ENCODE data around the gene MOB4. TPM values are rescaled to one million over a fixed set of nuclear protein-coding genes. Genes with fewer than 3 reads are reported as not detected.

MOB4 gene
- total and polyA plus RNA-seq, 2 experiments from 2014 or later = 68.2 to 87.0 TPM

- H3K4me3 Mint-ChIP-seq = peak overlapping the region; percentile 96
- ATAC-seq (no peak), DNase-seq (ENCODE audit: low spot score) (no peak)
- TF ChIP-seq EZH2 (IDR thresholded peaks at IDR 0.05; ENCODE audit: low read depth, unreplicated experiment) = no peak
- TF ChIP-seq JUNB (IDR thresholded peaks at IDR 0.05; ENCODE audit: unreplicated experiment) = no peak
- TF ChIP-seq STAT1 (IDR thresholded peaks at IDR 0.05; ENCODE audit: unreplicated experiment) = no peak
- no peak for TF ChIP-seq ZNF114 (CRISPR knock-in tag; IDR thresholded peaks at IDR 0.05)
- TF ChIP-seq, protein P1, sequence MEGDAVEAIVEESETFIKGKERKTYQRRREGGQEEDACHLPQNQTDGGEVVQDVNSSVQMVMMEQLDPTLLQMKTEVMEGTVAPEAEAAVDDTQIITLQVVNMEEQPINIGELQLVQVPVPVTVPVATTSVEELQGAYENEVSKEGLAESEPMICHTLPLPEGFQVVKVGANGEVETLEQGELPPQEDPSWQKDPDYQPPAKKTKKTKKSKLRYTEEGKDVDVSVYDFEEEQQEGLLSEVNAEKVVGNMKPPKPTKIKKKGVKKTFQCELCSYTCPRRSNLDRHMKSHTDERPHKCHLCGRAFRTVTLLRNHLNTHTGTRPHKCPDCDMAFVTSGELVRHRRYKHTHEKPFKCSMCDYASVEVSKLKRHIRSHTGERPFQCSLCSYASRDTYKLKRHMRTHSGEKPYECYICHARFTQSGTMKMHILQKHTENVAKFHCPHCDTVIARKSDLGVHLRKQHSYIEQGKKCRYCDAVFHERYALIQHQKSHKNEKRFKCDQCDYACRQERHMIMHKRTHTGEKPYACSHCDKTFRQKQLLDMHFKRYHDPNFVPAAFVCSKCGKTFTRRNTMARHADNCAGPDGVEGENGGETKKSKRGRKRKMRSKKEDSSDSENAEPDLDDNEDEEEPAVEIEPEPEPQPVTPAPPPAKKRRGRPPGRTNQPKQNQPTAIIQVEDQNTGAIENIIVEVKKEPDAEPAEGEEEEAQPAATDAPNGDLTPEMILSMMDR (conservative IDR thresholded peaks at IDR 0.05; ENCODE audit: low read depth in 2 of 2) = no peak
- H3K4me3 ChIP-seq = peak overlapping the region; percentile 84
- H3K4me2 ChIP-seq = peak overlapping the region; percentile 94
- H3K4me1 Mint-ChIP-seq = peaks cover 40% of the 10 kb centered on the region
- peaks cover 43% of the 10 kb centered on the region for H3F3A ChIP-seq (replicated peaks; ENCODE audit: low read depth)
- peak overlapping the region; percentile 92 for H3K27ac Mint-ChIP-seq
- H3K27me3 ChIP-seq (ENCODE audit: insufficient read depth) = no peaks in the 10 kb centered on the region
- H3K27ac ChIP-seq (ENCODE audit: low read depth) = peak overlapping the region; percentile 4; the same call in 1 of the 2 replicates
- H3K27me3 Mint-ChIP-seq (ENCODE audit: insufficient read depth, low read depth, poor library complexity) = peaks cover 6% of the 10 kb centered on the region
- peaks cover 9% of the 10 kb centered on the region; the same call in 2 of the 3 replicates for H3K9me3 Mint-ChIP-seq
- peaks cover 55% of the 10 kb centered on the region for H4K20me1 ChIP-seq (replicated peaks; ENCODE audit: insufficient read depth)
- no peak overlapping the region for H2AFZ ChIP-seq
- H3K36me3 ChIP-seq (ENCODE audit: insufficient read depth) = peaks cover 69% of the 10 kb centered on the region
- peaks cover 32% of the 10 kb centered on the region for H3K4me1 ChIP-seq (ENCODE audit: insufficient read depth)
- peaks cover 88% of the 10 kb centered on the region for H3K79me2 ChIP-seq (replicated peaks; ENCODE audit: insufficient read depth)
- no peaks in the 10 kb centered on the region for H3K9me2 ChIP-seq (ENCODE audit: insufficient read depth)
- H3K36me3 Mint-ChIP-seq (ENCODE audit: low read depth) = peaks cover 90% of the 10 kb centered on the region
These were observed 18.5 kb upstream of the MOB4 start for GRCh38 chr2:197497326-197497725.

GRCh38 chr2:197498235-197498936, 17.5 kb upstream of the MOB4 start:
- H3K4me3 Mint-ChIP-seq = peak overlapping the region; percentile 96
- H3K27ac Mint-ChIP-seq = peak overlapping the region; percentile 99
- Histone ChIP-seq H3K79me2 (replicated peaks; ENCODE audit: insufficient read depth) (peaks cover 92% of the 10 kb centered on the region), H3K27ac (ENCODE audit: low read depth) (peak overlapping the region; percentile 35; the same call in 1 of the 2 replicates), H3K36me3 (ENCODE audit: insufficient read depth) (peaks cover 65% of the 10 kb centered on the region), H3K4me1 (ENCODE audit: insufficient read depth) (peaks cover 32% of the 10 kb centered on the region), H3K4me3 (peak overlapping the region; percentile 84), H4K20me1 (replicated peaks; ENCODE audit: insufficient read depth) (peaks cover 50% of the 10 kb centered on the region), H3K27me3 (ENCODE audit: insufficient read depth) (no peaks in the 10 kb centered on the region), H3F3A (replicated peaks; ENCODE audit: low read depth) (peaks cover 36% of the 10 kb centered on the region), H3K9me2 (ENCODE audit: insufficient read depth) (no peaks in the 10 kb centered on the region), H2AFZ (no peak overlapping the region), H3K4me2 (peak overlapping the region; percentile 94)
- ATAC-seq (no peak), DNase-seq (ENCODE audit: low spot score) (no peak)
- peaks cover 6% of the 10 kb centered on the region for H3K27me3 Mint-ChIP-seq (ENCODE audit: insufficient read depth, low read depth, poor library complexity)
- TF ChIP-seq, protein P2, sequence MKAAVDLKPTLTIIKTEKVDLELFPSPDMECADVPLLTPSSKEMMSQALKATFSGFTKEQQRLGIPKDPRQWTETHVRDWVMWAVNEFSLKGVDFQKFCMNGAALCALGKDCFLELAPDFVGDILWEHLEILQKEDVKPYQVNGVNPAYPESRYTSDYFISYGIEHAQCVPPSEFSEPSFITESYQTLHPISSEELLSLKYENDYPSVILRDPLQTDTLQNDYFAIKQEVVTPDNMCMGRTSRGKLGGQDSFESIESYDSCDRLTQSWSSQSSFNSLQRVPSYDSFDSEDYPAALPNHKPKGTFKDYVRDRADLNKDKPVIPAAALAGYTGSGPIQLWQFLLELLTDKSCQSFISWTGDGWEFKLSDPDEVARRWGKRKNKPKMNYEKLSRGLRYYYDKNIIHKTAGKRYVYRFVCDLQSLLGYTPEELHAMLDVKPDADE (IDR thresholded peaks at IDR 0.05) = no peak
- TF ChIP-seq ZNF462 (CRISPR knock-in tag; IDR thresholded peaks at IDR 0.05) (no peak), JUNB (IDR thresholded peaks at IDR 0.05; ENCODE audit: unreplicated experiment) (no peak)
- H3K9me3 Mint-ChIP-seq = peaks cover 9% of the 10 kb centered on the region; the same call in 2 of the 3 replicates
- H3K36me3 Mint-ChIP-seq (ENCODE audit: low read depth) = peaks cover 90% of the 10 kb centered on the region
- H3K4me1 Mint-ChIP-seq = peaks cover 41% of the 10 kb centered on the region

Data from GM23338 (cell line).